Neural cell (in vitro differentiated cells): ENCODE results near the gene GJA5.

ENCODE experiments used
- CTCF ChIP-seq: fragments of 450-650 bp; IDR thresholded peaks from 2 replicates; pipeline ENCODE4 v1.5.1; 2014; ENCODE audit warnings: antibody characterized with exemption, mild to moderate bottlenecking, moderate library complexity; ENCODE audit not compliant: poor library complexity, severe bottlenecking
- EP300 ChIP-seq: fragments of 450-650 bp; conservative IDR thresholded peaks from 2 replicates; pipeline ENCODE4 v1.6.1; 2014; ENCODE audit warnings: antibody characterized with exemption, mild to moderate bottlenecking, moderate library complexity; ENCODE audit not compliant: poor library complexity, severe bottlenecking
- EZH2 ChIP-seq: fragments of 200-600, 300-800 bp; shearing (Covaris generic), sonication (generic); IDR thresholded peaks from 2 replicates; pipeline ENCODE4 v1.6.1; 2014; ENCODE audit warnings: antibody characterized with exemption, low read length, borderline replicate concordance, mild to moderate bottlenecking; ENCODE audit not compliant: insufficient read depth, poor library complexity, severe bottlenecking
- MXI1 ChIP-seq: fragments of 450-650 bp; conservative IDR thresholded peaks from 2 replicates; pipeline ENCODE4 v1.6.1; 2014; ENCODE audit warnings: antibody characterized with exemption, mild to moderate bottlenecking; ENCODE audit not compliant: poor library complexity, severe bottlenecking
- POLR2AphosphoS5 ChIP-seq: IDR thresholded peaks from 2 replicates; pipeline ENCODE4 v1.6.1; 2012
- RAD21 ChIP-seq: fragments of 450-650 bp; conservative IDR thresholded peaks from 2 replicates; pipeline ENCODE4 v1.6.1; 2014; ENCODE audit warnings: antibody characterized with exemption, mild to moderate bottlenecking, moderate library complexity
- REST ChIP-seq: IDR thresholded peaks from 2 replicates; pipeline ENCODE4 v1.6.1; 2012; ENCODE audit warnings: borderline replicate concordance
- SMC3 ChIP-seq: fragments of 450-650 bp; conservative IDR thresholded peaks from 2 replicates; pipeline ENCODE4 v1.6.1; 2014; ENCODE audit warnings: antibody characterized with exemption, mild to moderate bottlenecking, moderate library complexity; ENCODE audit not compliant: poor library complexity
- TAF1 ChIP-seq: IDR thresholded peaks from 2 replicates; pipeline ENCODE4 v1.6.1; 2012; ENCODE audit warnings: low read depth

GRCh38 chr1:147745271-147745670 is 15.1 kb downstream of the GJA5 start:
- TF ChIP-seq CTCF, result no peak
- TF ChIP-seq TAF1, result no peak
- no peak for TF ChIP-seq REST
- TF ChIP-seq POLR2AphosphoS5, result no peak
- no peak for TF ChIP-seq SMC3
- TF ChIP-seq EP300, result no peak
- no peak for TF ChIP-seq MXI1
- TF ChIP-seq EZH2, result no peak
- TF ChIP-seq RAD21, result no peak
